ENCODE measurements around the gene LRMDA. TPM values are rescaled to one million over a fixed set of nuclear protein-coding genes. Genes with fewer than 3 reads are reported as not detected.

The LRMDA gene
- total RNA-seq, 3 donors from 2014 or later, result 9.4 to 14.9 (median 10.3) TPM

DNA sequence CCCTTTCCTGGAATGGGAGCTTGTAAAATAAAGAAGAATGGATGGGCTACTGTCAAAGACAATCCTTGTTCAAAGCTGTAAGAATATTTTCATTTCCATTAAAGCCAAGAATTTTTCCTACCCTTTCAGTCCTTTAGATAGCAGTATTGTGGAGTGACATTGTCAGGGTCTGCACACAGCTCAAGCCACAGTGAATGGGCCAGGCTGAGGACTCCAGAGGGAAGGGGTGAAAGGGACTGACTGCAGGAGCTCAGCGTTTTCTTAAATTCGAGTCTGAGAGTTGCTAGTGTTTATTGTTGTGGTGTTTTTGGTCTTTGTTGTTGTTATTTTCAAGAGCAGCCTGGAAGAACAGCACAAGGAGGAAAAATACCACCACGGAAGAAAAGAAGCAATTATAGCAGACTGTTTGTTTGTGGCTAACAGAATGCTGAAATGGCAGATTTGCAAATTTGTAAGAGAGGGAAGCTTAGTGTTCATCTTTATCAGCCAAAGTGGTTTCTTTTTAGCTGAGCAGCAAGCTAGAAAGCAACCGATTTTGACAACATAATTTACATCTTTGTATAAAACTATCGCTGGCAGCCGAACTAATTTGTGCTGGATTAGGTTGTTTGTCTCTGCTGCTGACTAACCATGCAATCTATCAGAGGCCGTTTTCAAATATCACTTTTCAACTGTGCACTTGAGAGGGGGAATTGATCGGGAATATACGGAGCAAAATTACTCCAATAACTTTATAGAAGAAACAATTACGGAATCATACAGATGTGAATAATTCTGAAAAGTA lies 192.1 kb downstream of the LRMDA start:
- DNase-seq (no peak), ATAC-seq (no peak)
- H3K9me3 ChIP-seq, result no peaks in the 10 kb centered on the region
- no peaks in the 10 kb centered on the region for H3K36me3 ChIP-seq (ENCODE audit: low read depth)
- intact Hi-C loops (cut with DNase I, micrococcal nuclease), result no loop called here
- no peak overlapping the region for H3K4me3 ChIP-seq
- TF ChIP-seq, protein P1, sequence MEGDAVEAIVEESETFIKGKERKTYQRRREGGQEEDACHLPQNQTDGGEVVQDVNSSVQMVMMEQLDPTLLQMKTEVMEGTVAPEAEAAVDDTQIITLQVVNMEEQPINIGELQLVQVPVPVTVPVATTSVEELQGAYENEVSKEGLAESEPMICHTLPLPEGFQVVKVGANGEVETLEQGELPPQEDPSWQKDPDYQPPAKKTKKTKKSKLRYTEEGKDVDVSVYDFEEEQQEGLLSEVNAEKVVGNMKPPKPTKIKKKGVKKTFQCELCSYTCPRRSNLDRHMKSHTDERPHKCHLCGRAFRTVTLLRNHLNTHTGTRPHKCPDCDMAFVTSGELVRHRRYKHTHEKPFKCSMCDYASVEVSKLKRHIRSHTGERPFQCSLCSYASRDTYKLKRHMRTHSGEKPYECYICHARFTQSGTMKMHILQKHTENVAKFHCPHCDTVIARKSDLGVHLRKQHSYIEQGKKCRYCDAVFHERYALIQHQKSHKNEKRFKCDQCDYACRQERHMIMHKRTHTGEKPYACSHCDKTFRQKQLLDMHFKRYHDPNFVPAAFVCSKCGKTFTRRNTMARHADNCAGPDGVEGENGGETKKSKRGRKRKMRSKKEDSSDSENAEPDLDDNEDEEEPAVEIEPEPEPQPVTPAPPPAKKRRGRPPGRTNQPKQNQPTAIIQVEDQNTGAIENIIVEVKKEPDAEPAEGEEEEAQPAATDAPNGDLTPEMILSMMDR (IDR thresholded peaks at IDR 0.05), result no peak
- H3K4me1 ChIP-seq (ENCODE audit: low read depth), result no peaks in the 10 kb centered on the region

DNA sequence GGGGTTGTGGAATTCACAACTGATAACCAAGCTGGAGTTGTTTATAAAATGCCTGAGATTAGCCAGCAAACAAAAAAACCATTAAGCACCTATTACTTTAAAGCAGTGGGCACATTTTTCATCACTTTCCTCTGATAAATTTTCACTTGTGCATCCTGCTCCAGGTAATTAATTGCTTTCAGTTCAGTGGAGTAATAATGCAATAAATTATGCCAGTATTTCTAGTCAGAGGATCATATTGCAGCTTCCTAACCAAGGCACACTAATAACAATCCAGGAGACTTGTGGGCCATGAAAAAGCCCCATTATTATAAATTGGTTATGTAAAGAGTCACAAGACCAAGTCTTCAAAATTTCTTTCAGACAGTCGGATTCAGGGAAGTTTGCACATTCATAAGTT lies 193.2 kb downstream of the LRMDA start:
- Histone ChIP-seq H3K4me1 (ENCODE audit: low read depth) (no peaks in the 10 kb centered on the region), H3K4me3 (no peak overlapping the region), H3K36me3 (ENCODE audit: low read depth) (no peaks in the 10 kb centered on the region), H3K9me3 (no peaks in the 10 kb centered on the region)
- TF ChIP-seq, protein P1 (IDR thresholded peaks at IDR 0.05), result no peak
- DNase-seq, result no peak
- intact Hi-C loops (cut with DNase I, micrococcal nuclease), result no loop called here
- ATAC-seq, result no peak

DNA sequence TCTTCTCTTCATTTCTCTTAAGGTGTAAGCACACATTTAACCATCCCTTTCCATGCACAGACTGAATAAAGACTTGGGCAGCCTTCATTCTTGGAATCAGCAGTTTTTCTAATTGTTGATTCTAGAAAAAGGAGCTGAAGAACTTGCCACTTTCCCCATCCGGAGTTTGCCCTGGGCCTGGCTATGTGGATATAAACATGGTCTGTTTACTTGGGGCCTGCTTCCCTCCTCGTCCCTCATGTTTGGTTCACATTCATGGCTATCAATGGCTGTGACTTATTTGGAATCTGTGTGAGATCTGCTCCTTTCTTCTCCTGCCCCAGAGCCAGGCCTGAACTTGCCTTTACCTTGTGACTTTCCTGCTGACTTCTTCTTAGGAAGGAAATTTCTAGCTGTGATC lies 199.3 kb downstream of the LRMDA start:
- intact Hi-C loops (cut with DNase I, micrococcal nuclease), result no loop called here
- DNase-seq (no peak), ATAC-seq (no peak)
- H3K4me3 ChIP-seq, result no peak overlapping the region
- TF ChIP-seq, protein P1 (IDR thresholded peaks at IDR 0.05), result no peak
- no peaks in the 10 kb centered on the region for H3K36me3 ChIP-seq (ENCODE audit: low read depth)
- H3K9me3 ChIP-seq, result no peaks in the 10 kb centered on the region
- no peaks in the 10 kb centered on the region for H3K4me1 ChIP-seq (ENCODE audit: low read depth)

DNA sequence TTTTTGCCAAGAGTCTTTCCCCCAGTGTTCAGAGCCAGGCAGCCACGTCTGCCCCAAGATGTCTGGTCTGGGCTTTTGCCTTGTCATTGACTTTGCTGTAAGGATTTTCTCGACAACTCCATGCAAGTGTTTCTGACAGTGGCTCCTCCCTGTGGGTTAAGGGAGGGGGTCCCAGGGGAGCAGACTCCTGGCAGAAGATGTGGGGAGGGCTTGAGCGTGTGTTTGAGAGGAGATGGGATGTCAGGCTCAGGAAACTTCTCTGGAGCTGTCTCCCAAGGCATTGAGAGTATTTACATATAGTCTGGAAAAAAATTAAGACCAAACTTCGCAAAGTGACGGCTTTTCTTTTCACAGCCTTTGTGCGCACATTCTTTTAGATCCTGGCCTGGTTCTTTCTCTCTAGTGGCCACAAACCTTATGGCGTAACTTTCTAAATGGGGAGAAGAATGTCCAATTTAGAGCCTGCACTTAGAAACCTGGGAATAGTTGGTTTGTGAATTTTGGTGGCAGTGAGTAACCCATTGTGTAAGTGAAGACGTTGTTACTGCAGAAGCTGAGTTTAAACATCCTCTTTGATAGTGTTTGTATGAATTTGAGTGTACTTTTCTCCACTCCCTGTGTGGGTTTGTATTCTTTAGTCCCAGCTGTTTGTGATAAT lies 201.5 kb downstream of the LRMDA start:
- intact Hi-C loops (cut with DNase I, micrococcal nuclease), result no loop called here
- no peaks in the 10 kb centered on the region for H3K4me1 ChIP-seq (ENCODE audit: low read depth)
- TF ChIP-seq, protein P1 (IDR thresholded peaks at IDR 0.05), result no peak
- ATAC-seq (no peak), DNase-seq (no peak)
- H3K36me3 ChIP-seq (ENCODE audit: low read depth), result no peaks in the 10 kb centered on the region
- no peaks in the 10 kb centered on the region for H3K9me3 ChIP-seq
- H3K4me3 ChIP-seq, result no peak overlapping the region

DNA sequence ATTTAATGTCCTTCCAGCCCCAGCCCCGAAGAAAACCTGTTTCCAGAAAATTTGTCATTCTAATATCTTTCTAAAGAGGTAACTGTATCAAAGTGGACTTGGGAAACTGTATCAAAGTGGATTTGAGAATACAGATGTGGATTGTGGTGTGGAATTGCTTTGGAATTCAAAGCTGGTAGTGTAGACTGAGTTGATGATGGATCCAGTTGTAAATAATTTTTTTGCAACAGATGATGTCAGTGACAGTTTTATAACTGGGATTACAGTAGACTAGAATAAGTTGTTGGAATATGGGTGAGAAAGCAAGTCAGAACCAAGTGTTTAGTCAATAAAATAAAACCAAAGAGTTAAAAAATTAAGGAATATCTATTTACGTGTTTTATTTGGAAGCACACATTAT lies 202.1 kb downstream of the LRMDA start:
- intact Hi-C loops (cut with DNase I, micrococcal nuclease), result no loop called here
- Histone ChIP-seq H3K9me3 (no peaks in the 10 kb centered on the region), H3K4me1 (ENCODE audit: low read depth) (no peaks in the 10 kb centered on the region), H3K36me3 (ENCODE audit: low read depth) (no peaks in the 10 kb centered on the region), H3K4me3 (no peak overlapping the region)
- TF ChIP-seq, protein P1 (IDR thresholded peaks at IDR 0.05), result no peak
- ATAC-seq (no peak), DNase-seq (no peak)

Measured in mucosa of descending colon (tissue), 3 donors.